PC-3 (cell line): ENCODE results near the gene JAZF1. TPM values are rescaled to one million over a fixed set of nuclear protein-coding genes. Genes with fewer than 3 reads are reported as not detected.

Source experiments
- ATAC-seq: fragments of 200-7000 bp; cut with Tn5 transposase; 2 replicates; pipeline ENCODE4 v1.9.1; 2020; ENCODE audit warnings: mild to moderate bottlenecking, moderate library complexity
- BruUV-seq: library from RNA; stranded (reverse); fragments of 400-500 nt; replicated peaks from 2 replicates; lab custom pipeline; 2021; lab: Mats Ljungman, UMichigan
- CTCF ChIA-PET: fragments of 300-600 bp; sonication (Branson Sonifier 250); formaldehyde crosslinking; loops from one replicate; lab custom pipeline; 2022; ENCODE audit warnings: antibody characterized with exemption; lab: Charles Lee
- POLR2A ChIA-PET: fragments of 300-600 bp; sonication (Branson Sonifier 250); formaldehyde crosslinking; loops from one replicate; lab custom pipeline; 2022; ENCODE audit warnings: antibody characterized with exemption; ENCODE audit not compliant: unreplicated experiment; lab: Charles Lee
- DNase-seq: peaks from one replicate; pipeline ENCODE4 v3.0.0-alpha.2; 2015
- H2AFZ ChIP-seq: fragments of 300-600 bp; sonication (generic); 2 replicates; pipeline ENCODE4 v1.6.0; 2016; ENCODE audit warnings: antibody characterized with exemption, low read length
- H3F3A ChIP-seq: fragments of 300-600 bp; sonication (generic); one replicate; pipeline ENCODE4 v1.6.0; 2017; ENCODE audit warnings: antibody characterized with exemption, low read length, control low read depth, mild to moderate bottlenecking; ENCODE audit not compliant: unreplicated experiment
- H3K27ac ChIP-seq: fragments of 300-600 bp; sonication (generic); 2 replicates; pipeline ENCODE4 v1.5.1; 2016; ENCODE audit warnings: mild to moderate bottlenecking, low read length
- H3K27me3 ChIP-seq: fragments of 300-600 bp; sonication (generic); 2 replicates; pipeline ENCODE4 v1.6.1; 2016; ENCODE audit warnings: low read length, mixed read lengths
- H3K36me3 ChIP-seq: fragments of 300-600 bp; sonication (generic); 2 replicates; pipeline ENCODE4 v1.6.1; 2016; ENCODE audit warnings: low read depth, mixed run types, low read length, mixed read lengths
- H3K4me1 ChIP-seq: fragments of 300-600 bp; sonication (generic); 2 replicates; pipeline ENCODE4 v1.5.1; 2016; ENCODE audit warnings: low read length; ENCODE audit not compliant: insufficient read depth
- H3K4me2 ChIP-seq: fragments of 300-600 bp; sonication (generic); 2 replicates; pipeline ENCODE4 v1.6.0; 2016; ENCODE audit warnings: low read length
- H3K4me3 ChIP-seq: fragments of 300-600 bp; sonication (generic); 2 replicates; pipeline ENCODE4 v1.5.1; 2016; ENCODE audit warnings: mild to moderate bottlenecking, low read length, mixed read lengths
- H3K79me2 ChIP-seq: fragments of 300-600 bp; sonication (generic); 2 replicates; pipeline ENCODE4 v1.6.1; 2017; ENCODE audit warnings: low read length, mixed read lengths
- H3K9ac ChIP-seq: fragments of 300-600 bp; sonication (generic); 2 replicates; pipeline ENCODE4 v1.6.0; 2016; ENCODE audit warnings: mild to moderate bottlenecking, low read length
- H3K9me2 ChIP-seq: fragments of 300-600 bp; sonication (generic); replicated peaks from 2 replicates; pipeline ENCODE4 v1.6.1; 2016; ENCODE audit warnings: mixed run types, low read length, mixed read lengths
- H3K9me3 ChIP-seq: fragments of 300-600 bp; sonication (generic); 2 replicates; pipeline ENCODE4 v1.6.1; 2016; ENCODE audit warnings: low read length, mixed read lengths
- H4K20me1 ChIP-seq: fragments of 300-600 bp; sonication (generic); 2 replicates; pipeline ENCODE4 v1.6.1; 2016; ENCODE audit warnings: low read length, mixed read lengths
- CTCF ChIP-seq: fragments of 300-600 bp; sonication (generic); conservative IDR thresholded peaks from 2 replicates; pipeline ENCODE4 v1.5.1; 2017; ENCODE audit warnings: antibody characterized with exemption, low read depth, mild to moderate bottlenecking, low read length
- EZH2 ChIP-seq: fragments of 300-600 bp; sonication (generic); IDR thresholded peaks from one replicate; pipeline ENCODE4 v1.6.1; 2017; ENCODE audit warnings: antibody characterized with exemption, mild to moderate bottlenecking, low read length; ENCODE audit not compliant: unreplicated experiment
- EZH2phosphoT487 ChIP-seq: fragments of 300-600 bp; sonication (generic); IDR thresholded peaks from 2 replicates; pipeline ENCODE4 v1.6.1; 2018; ENCODE audit warnings: mild to moderate bottlenecking, antibody characterized with exemption, low read length, borderline replicate concordance
- intact Hi-C: fragments of 100-400 bp; cut with micrococcal nuclease; formaldehyde crosslinking; loops from 2 replicates; pipeline ENCODE4 v1.9.0; 2023
- total RNA-seq: library from RNA; depleted of rRNA; stranded (reverse); fragments of >200 nt; gene quantifications from 2 replicates; pipeline ENCODE4 v1.2.3, GENCODE V29; 2014

The JAZF1 gene
- total RNA-seq, 1 experiment from 2014 or later = 2.3 TPM

GRCh38 chr7:27840760-27841364 is 339.7 kb downstream of the JAZF1 start:
- ATAC-seq (no peak), DNase-seq (no peak)
- no peaks in the 10 kb centered on the region for H3K79me2 ChIP-seq
- H3F3A ChIP-seq = no peaks in the 10 kb centered on the region
- CTCF ChIA-PET = no interaction called here
- no peak overlapping the region for H3K4me2 ChIP-seq
- no peak overlapping the region for H3K4me3 ChIP-seq
- POLR2A ChIA-PET = no interaction called here
- intact Hi-C loops = no loop called here
- no peak overlapping the region for H3K9ac ChIP-seq
- no peak overlapping the region for H3K27ac ChIP-seq
- H3K9me3 ChIP-seq = no peaks in the 10 kb centered on the region
- TF ChIP-seq EZH2 (no peak), EZH2phosphoT487 (no peak), CTCF (no peak)
- no peaks in the 10 kb centered on the region for H4K20me1 ChIP-seq
- H3K4me1 ChIP-seq = no peaks in the 10 kb centered on the region
- BruUV-seq = no TSS peak
- no peak overlapping the region for H2AFZ ChIP-seq
- H3K36me3 ChIP-seq = no peaks in the 10 kb centered on the region
- no peaks in the 10 kb centered on the region for H3K9me2 ChIP-seq
- H3K27me3 ChIP-seq = no peaks in the 10 kb centered on the region

GRCh38 chr7:27840313-27840712 is 340.3 kb downstream of the JAZF1 start:
- Histone ChIP-seq H3K4me1 (no peaks in the 10 kb centered on the region), H3K27ac (no peak overlapping the region), H3K9ac (no peak overlapping the region), H3K9me2 (no peaks in the 10 kb centered on the region), H3K4me2 (no peak overlapping the region), H3F3A (no peaks in the 10 kb centered on the region), H2AFZ (no peak overlapping the region), H3K36me3 (no peaks in the 10 kb centered on the region), H3K79me2 (no peaks in the 10 kb centered on the region), H3K9me3 (no peaks in the 10 kb centered on the region), H3K4me3 (no peak overlapping the region), H4K20me1 (no peaks in the 10 kb centered on the region), H3K27me3 (no peaks in the 10 kb centered on the region)
- ChIA-PET CTCF (no interaction called here), POLR2A (no interaction called here)
- TF ChIP-seq CTCF (no peak), EZH2 (no peak), EZH2phosphoT487 (no peak)
- BruUV-seq = no TSS peak
- DNase-seq = no peak
- no peak for ATAC-seq
- intact Hi-C loops = no loop called here

DNA sequence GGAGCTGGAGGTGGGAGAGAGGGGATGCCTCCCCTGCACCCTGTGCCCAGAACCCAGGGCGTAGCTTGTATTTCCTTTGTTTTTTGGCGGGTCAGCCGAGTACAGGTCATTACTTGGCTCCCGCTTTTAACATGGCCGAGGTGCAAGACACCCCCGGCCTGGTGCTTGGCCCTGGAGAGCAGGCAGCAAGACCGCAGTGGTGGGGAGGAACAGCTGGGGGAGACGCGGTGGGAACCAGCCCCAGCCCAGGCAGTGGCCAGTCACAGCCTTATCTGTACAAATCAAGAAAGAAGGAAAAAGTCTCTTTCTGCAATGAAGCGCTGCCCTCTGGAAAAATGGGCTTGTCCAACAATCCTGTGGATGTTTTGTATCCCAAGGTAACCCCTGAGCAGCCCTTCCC is 341.5 kb downstream of the JAZF1 start:
- ATAC-seq = no peak
- Histone ChIP-seq H2AFZ (no peak overlapping the region), H3K79me2 (no peaks in the 10 kb centered on the region), H3K9me3 (no peaks in the 10 kb centered on the region), H3K9ac (no peak overlapping the region), H3K27ac (no peak overlapping the region), H4K20me1 (no peaks in the 10 kb centered on the region), H3F3A (no peaks in the 10 kb centered on the region), H3K27me3 (no peaks in the 10 kb centered on the region), H3K4me3 (no peak overlapping the region), H3K9me2 (no peaks in the 10 kb centered on the region), H3K4me1 (no peaks in the 10 kb centered on the region), H3K4me2 (no peak overlapping the region), H3K36me3 (no peaks in the 10 kb centered on the region)
- intact Hi-C loops = loop anchor here (10.0 kb wide), 2 partner anchors 66 to 256 kb away; no protein-coding TSS in a partner anchor
- BruUV-seq = no TSS peak
- DNase-seq = no peak
- CTCF ChIA-PET = no interaction called here
- TF ChIP-seq CTCF (no peak), EZH2 (no peak), EZH2phosphoT487 (no peak)
- POLR2A ChIA-PET = no interaction called here
